Fibroblast of lung (primary cell): ENCODE data around the gene GRID1. TPM values are rescaled to one million over a fixed set of nuclear protein-coding genes. Genes with fewer than 3 reads are reported as not detected.

Source experiments
- DNase-seq, 2 donors: peaks; one replicate each; pipeline versions ENCODE4 v3.0.0 to v3.0.0-alpha.2; 2010; ENCODE audit warnings: low read depth in 2 of 2
- H2AFZ ChIP-seq: 2 replicates; pipeline ENCODE4 v1.5.1; 2012; ENCODE audit warnings: low read length, control low read depth, inconsistent platforms
- H3K27ac ChIP-seq: 2 replicates; pipeline ENCODE4 v1.5.1; 2011; ENCODE audit warnings: low read length, control low read depth; ENCODE audit not compliant: insufficient read depth
- H3K27me3 ChIP-seq: 2 replicates; pipeline ENCODE4 v1.5.1; 2011; ENCODE audit warnings: mild to moderate bottlenecking, low read length; ENCODE audit not compliant: control insufficient read depth, insufficient read depth
- H3K36me3 ChIP-seq: 2 replicates; pipeline ENCODE4 v1.5.1; 2011; ENCODE audit warnings: low read length; ENCODE audit not compliant: control insufficient read depth, insufficient read depth
- H3K4me1 ChIP-seq: 2 replicates; pipeline ENCODE4 v1.5.1; 2011; ENCODE audit warnings: low read length; ENCODE audit not compliant: control insufficient read depth, insufficient read depth; ENCODE audit errors: extremely low read depth
- H3K4me2 ChIP-seq: 2 replicates; pipeline ENCODE4 v1.5.1; 2011; ENCODE audit warnings: low read length, control low read depth; ENCODE audit not compliant: insufficient read depth; ENCODE audit errors: extremely low read depth
- H3K4me3 ChIP-seq, 4 experiments: fragments of 200-600 bp in 1 of 4; sonication (generic) in 1 of 4; replicated peaks in 1 of 4; 2 replicates each; pipeline ENCODE4 v1.5.1; 2011 to 2016; ENCODE audit warnings: low read length in 4 of 4, low read depth in 3 of 4, mild to moderate bottlenecking in 3 of 4, control low read depth in 2 of 4, inconsistent platforms in 1 of 4, mixed read lengths in 1 of 4; ENCODE audit not compliant: insufficient read depth in 1 of 4; ENCODE audit errors: control extremely low read depth in 1 of 4
- H3K79me2 ChIP-seq: 2 replicates; pipeline ENCODE4 v1.5.1; 2012; ENCODE audit warnings: mild to moderate bottlenecking, low read length, inconsistent platforms; ENCODE audit not compliant: control insufficient read depth, insufficient read depth
- H3K9ac ChIP-seq: 2 replicates; pipeline ENCODE4 v1.5.1; 2011; ENCODE audit warnings: mild to moderate bottlenecking, low read length, control low read depth; ENCODE audit not compliant: insufficient read depth
- H3K9me3 ChIP-seq: 2 replicates; pipeline ENCODE4 v1.5.1; 2012; ENCODE audit warnings: low read depth, low read length; ENCODE audit not compliant: control insufficient read depth, insufficient read depth
- H4K20me1 ChIP-seq: 2 replicates; pipeline ENCODE4 v1.5.1; 2011; ENCODE audit warnings: low read length; ENCODE audit not compliant: control insufficient read depth, insufficient read depth; ENCODE audit errors: extremely low read depth
- EZH2 ChIP-seq: IDR thresholded peaks from 2 replicates; pipeline ENCODE4 v1.5.1; 2012; ENCODE audit warnings: low read length, control low read depth, mild to moderate bottlenecking; ENCODE audit errors: missing control alignments
- polyA plus RNA-seq, 2 donors: library from polyadenylated mRNA; depleted of rRNA in 1 of 2; stranded (reverse) in 1 of 2; unstranded in 1 of 2; fragments of >200 nt; gene quantifications; 2 replicates each; pipeline ENCODE4 v1.2.1, GENCODE V29; 2011 to 2012; ENCODE audit warnings: missing spikeins in 1 of 2
- total RNA-seq: library from RNA; depleted of rRNA; stranded (reverse); fragments of >200 nt; gene quantifications from 2 replicates; pipeline ENCODE4 v1.2.1, GENCODE V29; 2014
- TF ChIP-seq, protein P1 (sequence below), 2 donors: IDR thresholded peaks in 1 of 2; conservative IDR thresholded peaks in 1 of 2; 1 replicate in 1 of 2; 2 replicates in 1 of 2; pipeline ENCODE4 v1.5.1; 2011 to 2012; ENCODE audit warnings: low read length in 2 of 2, control low read depth in 1 of 2, inconsistent platforms in 1 of 2, low read depth in 1 of 2, mild to moderate bottlenecking in 1 of 2

Gene GRID1
- total and polyA plus RNA-seq, 2 donors (not counting 1 experiment from before 2014, with no cell fraction given), result 0.03 to 0.33 TPM

GRCh38 chr10:85651497-85651882 lies 715.1 kb downstream of the GRID1 start:
- Histone ChIP-seq H3K9me3 (no peaks in the 10 kb centered on the region), H3K27ac (no peak overlapping the region), H2AFZ (no peak overlapping the region), H3K36me3 (no peaks in the 10 kb centered on the region), H4K20me1 (no peaks in the 10 kb centered on the region), H3K4me2 (no peak overlapping the region), H3K4me3 (no peak overlapping the region), H3K4me1 (no peaks in the 10 kb centered on the region), H3K79me2 (no peaks in the 10 kb centered on the region), H3K9ac (no peak overlapping the region), H3K27me3 (no peaks in the 10 kb centered on the region)
- TF ChIP-seq, protein P1, sequence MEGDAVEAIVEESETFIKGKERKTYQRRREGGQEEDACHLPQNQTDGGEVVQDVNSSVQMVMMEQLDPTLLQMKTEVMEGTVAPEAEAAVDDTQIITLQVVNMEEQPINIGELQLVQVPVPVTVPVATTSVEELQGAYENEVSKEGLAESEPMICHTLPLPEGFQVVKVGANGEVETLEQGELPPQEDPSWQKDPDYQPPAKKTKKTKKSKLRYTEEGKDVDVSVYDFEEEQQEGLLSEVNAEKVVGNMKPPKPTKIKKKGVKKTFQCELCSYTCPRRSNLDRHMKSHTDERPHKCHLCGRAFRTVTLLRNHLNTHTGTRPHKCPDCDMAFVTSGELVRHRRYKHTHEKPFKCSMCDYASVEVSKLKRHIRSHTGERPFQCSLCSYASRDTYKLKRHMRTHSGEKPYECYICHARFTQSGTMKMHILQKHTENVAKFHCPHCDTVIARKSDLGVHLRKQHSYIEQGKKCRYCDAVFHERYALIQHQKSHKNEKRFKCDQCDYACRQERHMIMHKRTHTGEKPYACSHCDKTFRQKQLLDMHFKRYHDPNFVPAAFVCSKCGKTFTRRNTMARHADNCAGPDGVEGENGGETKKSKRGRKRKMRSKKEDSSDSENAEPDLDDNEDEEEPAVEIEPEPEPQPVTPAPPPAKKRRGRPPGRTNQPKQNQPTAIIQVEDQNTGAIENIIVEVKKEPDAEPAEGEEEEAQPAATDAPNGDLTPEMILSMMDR (conservative IDR thresholded peaks at IDR 0.05 in 1 of 2, IDR thresholded peaks at IDR 0.05 in 1 of 2; ENCODE audit: low read depth in 1 of 2, low read length in 2 of 2), result no peak
- no peak for TF ChIP-seq EZH2
- no peak for DNase-seq

- Histone ChIP-seq H4K20me1 (no peaks in the 10 kb centered on the region), H3K79me2 (no peaks in the 10 kb centered on the region), H3K4me1 (no peaks in the 10 kb centered on the region), H3K4me3 (no peak overlapping the region), H3K9me3 (no peaks in the 10 kb centered on the region), H3K27me3 (no peaks in the 10 kb centered on the region), H3K36me3 (no peaks in the 10 kb centered on the region), H2AFZ (no peak overlapping the region), H3K27ac (no peak overlapping the region), H3K4me2 (no peak overlapping the region), H3K9ac (no peak overlapping the region)
- TF ChIP-seq EZH2, result no peak
- TF ChIP-seq, protein P1 (conservative IDR thresholded peaks at IDR 0.05 in 1 of 2, IDR thresholded peaks at IDR 0.05 in 1 of 2; ENCODE audit: low read depth in 1 of 2, low read length in 2 of 2), result no peak
- no peak for DNase-seq
These were observed 715.7 kb downstream of the GRID1 start for GRCh38 chr10:85650791-85651496.

- TF ChIP-seq, protein P1 (conservative IDR thresholded peaks at IDR 0.05 in 1 of 2, IDR thresholded peaks at IDR 0.05 in 1 of 2; ENCODE audit: low read depth in 1 of 2, low read length in 2 of 2), result no peak
- TF ChIP-seq EZH2, result no peak
- Histone ChIP-seq H3K4me2 (no peak overlapping the region), H3K36me3 (no peaks in the 10 kb centered on the region), H3K27me3 (no peaks in the 10 kb centered on the region), H3K4me1 (no peaks in the 10 kb centered on the region), H3K4me3 (no peak overlapping the region), H4K20me1 (no peaks in the 10 kb centered on the region), H3K9me3 (no peaks in the 10 kb centered on the region), H3K79me2 (no peaks in the 10 kb centered on the region), H2AFZ (no peak overlapping the region), H3K9ac (no peak overlapping the region), H3K27ac (no peak overlapping the region)
- DNase-seq, result peak in 1 of 2 donors; percentile 13
These were observed 717.1 kb downstream of the GRID1 start for GRCh38 chr10:85649461-85649860.
